ENCODE data around the gene NR5A2. TPM values are rescaled to one million over a fixed set of nuclear protein-coding genes. Genes with fewer than 3 reads are reported as not detected.

NR5A2 gene
- total RNA-seq, 4 donors from 2014 or later, result 1.1 to 1.9 (median 1.2) TPM

DNA sequence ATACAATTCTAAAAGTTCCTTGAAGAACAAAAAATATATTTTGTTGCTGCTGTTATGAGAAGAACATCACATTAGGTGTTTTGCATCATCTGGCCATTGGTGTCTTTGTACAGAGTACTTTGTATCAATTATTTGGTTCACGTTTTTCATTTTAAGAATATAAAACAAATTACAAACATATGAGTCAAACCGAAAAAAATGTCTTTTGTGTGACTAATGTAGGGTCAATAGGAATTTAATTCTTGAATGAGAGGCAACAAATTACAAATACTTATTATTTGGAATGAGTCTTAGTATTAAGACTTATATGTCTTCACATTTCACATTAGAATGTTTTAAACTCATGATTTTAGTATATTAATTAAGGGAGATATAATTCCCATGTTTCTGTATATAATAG, 54.8 kb downstream of the NR5A2 start:
- no peaks in the 10 kb centered on the region for H3K36me3 ChIP-seq
- intact Hi-C loops (cut with DNase I; ENCODE audit: low total_unique reads), result no loop called here
- peaks cover 0 to 8% of the 10 kb centered on the region in 2 donors for H3K4me1 ChIP-seq
- no peak overlapping the region for H3K4me3 ChIP-seq
- H3K9me3 ChIP-seq, result no peaks in the 10 kb centered on the region
- H3K27ac ChIP-seq, result no peak overlapping the region
- DNase-seq (no peak), ATAC-seq (no peak)
- in situ Hi-C loops (cut with MboI; ENCODE audit: low sequenced_read_pairs in 4 of 4), result no loop called here
- TF ChIP-seq, protein P1, sequence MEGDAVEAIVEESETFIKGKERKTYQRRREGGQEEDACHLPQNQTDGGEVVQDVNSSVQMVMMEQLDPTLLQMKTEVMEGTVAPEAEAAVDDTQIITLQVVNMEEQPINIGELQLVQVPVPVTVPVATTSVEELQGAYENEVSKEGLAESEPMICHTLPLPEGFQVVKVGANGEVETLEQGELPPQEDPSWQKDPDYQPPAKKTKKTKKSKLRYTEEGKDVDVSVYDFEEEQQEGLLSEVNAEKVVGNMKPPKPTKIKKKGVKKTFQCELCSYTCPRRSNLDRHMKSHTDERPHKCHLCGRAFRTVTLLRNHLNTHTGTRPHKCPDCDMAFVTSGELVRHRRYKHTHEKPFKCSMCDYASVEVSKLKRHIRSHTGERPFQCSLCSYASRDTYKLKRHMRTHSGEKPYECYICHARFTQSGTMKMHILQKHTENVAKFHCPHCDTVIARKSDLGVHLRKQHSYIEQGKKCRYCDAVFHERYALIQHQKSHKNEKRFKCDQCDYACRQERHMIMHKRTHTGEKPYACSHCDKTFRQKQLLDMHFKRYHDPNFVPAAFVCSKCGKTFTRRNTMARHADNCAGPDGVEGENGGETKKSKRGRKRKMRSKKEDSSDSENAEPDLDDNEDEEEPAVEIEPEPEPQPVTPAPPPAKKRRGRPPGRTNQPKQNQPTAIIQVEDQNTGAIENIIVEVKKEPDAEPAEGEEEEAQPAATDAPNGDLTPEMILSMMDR (IDR thresholded peaks at IDR 0.05 in 4 of 5, conservative IDR thresholded peaks at IDR 0.05 in 1 of 5), result no peak
- TF ChIP-seq POLR2A (IDR thresholded peaks at IDR 0.05), result no peak
- H3K27me3 ChIP-seq, result no peaks in the 10 kb centered on the region

GRCh38 chr1:200090252-200091159, 63.0 kb downstream of the NR5A2 start:
- intact Hi-C loops (cut with DNase I; ENCODE audit: low total_unique reads), result no loop called here
- no peaks in the 10 kb centered on the region for H3K36me3 ChIP-seq
- H3K27ac ChIP-seq, result no peak overlapping the region
- no peak overlapping the region for H3K4me3 ChIP-seq
- H3K9me3 ChIP-seq, result no peaks in the 10 kb centered on the region
- no peaks in the 10 kb centered on the region for H3K4me1 ChIP-seq
- in situ Hi-C loops (cut with MboI; ENCODE audit: low sequenced_read_pairs in 4 of 4), result no loop called here
- TF ChIP-seq, protein P1 (IDR thresholded peaks at IDR 0.05 in 4 of 5, conservative IDR thresholded peaks at IDR 0.05 in 1 of 5), result no peak
- no peak for TF ChIP-seq POLR2A (IDR thresholded peaks at IDR 0.05)
- no peak for ATAC-seq
- no peak for DNase-seq
- H3K27me3 ChIP-seq, result no peaks in the 10 kb centered on the region

GRCh38 chr1:200095057-200095577, 67.6 kb downstream of the NR5A2 start:
- DNase-seq, result no peak
- Histone ChIP-seq H3K27ac (no peak overlapping the region), H3K36me3 (no peaks in the 10 kb centered on the region), H3K9me3 (no peaks in the 10 kb centered on the region), H3K4me1 (no peaks in the 10 kb centered on the region), H3K4me3 (no peak overlapping the region), H3K27me3 (no peaks in the 10 kb centered on the region)
- no peak for TF ChIP-seq POLR2A (IDR thresholded peaks at IDR 0.05)
- in situ Hi-C loops (cut with MboI; ENCODE audit: low sequenced_read_pairs in 4 of 4), result no loop called here
- no peak for ATAC-seq
- intact Hi-C loops (cut with DNase I; ENCODE audit: low total_unique reads), result no loop called here

- no peak overlapping the region for H3K27ac ChIP-seq
- H3K4me1 ChIP-seq, result no peaks in the 10 kb centered on the region
- no peak overlapping the region for H3K4me3 ChIP-seq
- intact Hi-C loops (cut with DNase I; ENCODE audit: low total_unique reads), result no loop called here
- H3K36me3 ChIP-seq, result no peaks in the 10 kb centered on the region
- H3K27me3 ChIP-seq, result no peaks in the 10 kb centered on the region
- DNase-seq (no peak), ATAC-seq (no peak)
- in situ Hi-C loops (cut with MboI; ENCODE audit: low sequenced_read_pairs in 4 of 4), result no loop called here
- no peaks in the 10 kb centered on the region for H3K9me3 ChIP-seq
- no peak for TF ChIP-seq POLR2A (IDR thresholded peaks at IDR 0.05)
- TF ChIP-seq, protein P1 (IDR thresholded peaks at IDR 0.05 in 4 of 5, conservative IDR thresholded peaks at IDR 0.05 in 1 of 5), result no peak
These were observed 69.3 kb downstream of the NR5A2 start for GRCh38 chr1:200096774-200097173.

DNA sequence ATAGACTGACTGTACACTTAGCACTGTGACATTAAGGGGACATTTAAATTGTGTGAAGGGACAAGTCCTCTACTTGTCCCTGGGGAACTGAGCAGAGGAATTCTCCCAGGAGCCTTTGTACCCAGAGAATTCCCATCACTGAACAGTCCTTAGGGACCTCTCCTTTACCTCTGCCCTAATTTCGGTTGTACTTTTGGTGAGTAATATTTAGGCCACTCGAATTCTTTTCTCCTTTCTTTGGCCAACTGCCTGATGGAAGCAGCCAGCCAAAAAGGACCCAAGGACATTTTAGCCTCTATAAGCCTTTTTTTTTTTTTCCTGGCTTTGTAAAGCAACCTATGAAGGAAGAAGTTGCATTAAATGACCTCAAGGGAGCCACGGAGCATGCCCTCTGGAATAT, 71.5 kb downstream of the NR5A2 start:
- no peaks in the 10 kb centered on the region for H3K4me1 ChIP-seq
- DNase-seq (no peak), ATAC-seq (no peak)
- no peak for TF ChIP-seq POLR2A (IDR thresholded peaks at IDR 0.05)
- no peaks in the 10 kb centered on the region for H3K36me3 ChIP-seq
- no peaks in the 10 kb centered on the region for H3K9me3 ChIP-seq
- H3K4me3 ChIP-seq, result no peak overlapping the region
- no peaks in the 10 kb centered on the region for H3K27me3 ChIP-seq
- peak overlapping the region in 1 of 4 donors; percentile 4 for H3K27ac ChIP-seq
- in situ Hi-C loops (cut with MboI; ENCODE audit: low sequenced_read_pairs in 4 of 4), result no loop called here
- intact Hi-C loops (cut with DNase I; ENCODE audit: low total_unique reads), result no loop called here

All from gastrocnemius medialis (tissue), 4 donors.